ENCODE data around the gene DFFA. TPM values are rescaled to one million over a fixed set of nuclear protein-coding genes. Genes with fewer than 3 reads are reported as not detected.

The DFFA gene
- total and polyA plus RNA-seq, 9 of the 15 experiments (the other 6 are each of a cell fraction or from before 2014, with no cell fraction given), result 39.6 to 74.8 (median 59.2) TPM

- TF ChIP-seq ZNF518B (CRISPR knock-in tag; IDR thresholded peaks at IDR 0.05) (no peak), ZNF217 (CRISPR knock-in tag; IDR thresholded peaks at IDR 0.05) (no peak), NR4A1 (CRISPR knock-in tag; IDR thresholded peaks at IDR 0.05) (no peak), NR4A1 (tag; IDR thresholded peaks at IDR 0.05) (no peak), RFX5 (IDR thresholded peaks at IDR 0.05; ENCODE audit: low read depth, low read length) (no peak), KDM5B (IDR thresholded peaks at IDR 0.05; ENCODE audit: insufficient replicate concordance, low read depth, low read length) (peak; percentile 34), NONO (IDR thresholded peaks at IDR 0.05; ENCODE audit: low read depth in 2 of 2, low read length in 1 of 2) (no peak), NUFIP1 (IDR thresholded peaks at IDR 0.05; ENCODE audit: partially characterized antibody) (no peak), ZBTB5 (IDR thresholded peaks at IDR 0.05) (no peak), CAMTA2 (CRISPR knock-in tag; conservative IDR thresholded peaks at IDR 0.05) (no peak), POLR2H (tag; IDR thresholded peaks at IDR 0.05; ENCODE audit: low read depth) (peak; percentile 84), ZNF57 (CRISPR knock-in tag; IDR thresholded peaks at IDR 0.05) (no peak), DEAF1 (CRISPR knock-in tag; IDR thresholded peaks at IDR 0.05) (no peak), NFRKB (IDR thresholded peaks at IDR 0.05; ENCODE audit: low read depth) (peak; percentile 77), E2F4 (CRISPR knock-in tag; IDR thresholded peaks at IDR 0.05; ENCODE audit: low read depth) (no peak), ZNF398 (CRISPR knock-in tag; IDR thresholded peaks at IDR 0.05) (no peak)
Observed at GRCh38 chr1:10415211-10415930, 57.0 kb downstream of the DFFA start (continued).

All from K562 (cell line).